Epithelial cell of esophagus (primary cell): Measurements from ENCODE around the gene SRXN1.

ENCODE experiments used
- DNase-seq: peaks from one replicate; pipeline ENCODE4 v3.0.0; 2010; ENCODE audit warnings: low read depth
- H3K4me3 ChIP-seq: 2 replicates; pipeline ENCODE4 v1.5.1; 2011; ENCODE audit warnings: mild to moderate bottlenecking, low read length, control low read depth
- TF ChIP-seq, protein P1 (sequence below): IDR thresholded peaks from 2 replicates; pipeline ENCODE4 v1.5.1; 2011; ENCODE audit warnings: low read depth, mild to moderate bottlenecking, low read length, control low read depth, inconsistent platforms; ENCODE audit not compliant: insufficient read depth; ENCODE audit errors: missing control alignments

Gene SRXN1

DNA sequence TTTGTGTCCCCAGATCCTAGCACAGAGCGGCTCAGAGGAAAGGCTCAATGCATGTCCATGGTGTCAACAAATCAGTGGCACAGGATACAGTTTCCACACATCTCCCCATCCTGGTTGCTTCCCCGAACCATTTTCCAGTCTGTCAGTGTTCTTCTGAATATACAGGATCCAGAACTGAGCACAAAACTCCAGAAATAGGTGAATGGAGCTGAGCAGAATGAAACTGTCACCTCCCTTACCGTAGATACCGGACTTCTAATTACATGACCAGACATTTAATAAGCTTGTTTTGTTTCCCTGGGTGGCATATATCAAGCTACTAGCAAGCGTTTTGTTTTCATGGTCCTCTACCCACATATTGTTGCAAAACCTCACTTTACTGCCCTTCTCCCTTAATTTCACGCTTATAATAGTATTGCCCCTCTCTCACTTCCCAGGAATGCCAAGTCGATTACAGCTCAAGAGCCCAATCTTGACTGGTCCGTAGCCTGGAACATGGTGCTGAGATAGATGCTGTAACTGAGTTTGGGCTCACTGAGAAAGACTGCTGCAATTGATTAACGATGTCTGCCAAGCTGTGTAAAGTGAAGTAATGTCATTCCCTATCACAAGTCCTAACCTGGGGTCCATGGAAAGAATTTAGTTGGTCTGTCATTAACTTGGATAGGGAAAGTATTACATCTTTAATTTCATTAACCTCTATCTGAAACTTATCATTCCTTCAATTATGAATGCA, 34.6 kb upstream of the SRXN1 start:
- no peak overlapping the region for H3K4me3 ChIP-seq
- no peak for DNase-seq
- TF ChIP-seq, protein P1, sequence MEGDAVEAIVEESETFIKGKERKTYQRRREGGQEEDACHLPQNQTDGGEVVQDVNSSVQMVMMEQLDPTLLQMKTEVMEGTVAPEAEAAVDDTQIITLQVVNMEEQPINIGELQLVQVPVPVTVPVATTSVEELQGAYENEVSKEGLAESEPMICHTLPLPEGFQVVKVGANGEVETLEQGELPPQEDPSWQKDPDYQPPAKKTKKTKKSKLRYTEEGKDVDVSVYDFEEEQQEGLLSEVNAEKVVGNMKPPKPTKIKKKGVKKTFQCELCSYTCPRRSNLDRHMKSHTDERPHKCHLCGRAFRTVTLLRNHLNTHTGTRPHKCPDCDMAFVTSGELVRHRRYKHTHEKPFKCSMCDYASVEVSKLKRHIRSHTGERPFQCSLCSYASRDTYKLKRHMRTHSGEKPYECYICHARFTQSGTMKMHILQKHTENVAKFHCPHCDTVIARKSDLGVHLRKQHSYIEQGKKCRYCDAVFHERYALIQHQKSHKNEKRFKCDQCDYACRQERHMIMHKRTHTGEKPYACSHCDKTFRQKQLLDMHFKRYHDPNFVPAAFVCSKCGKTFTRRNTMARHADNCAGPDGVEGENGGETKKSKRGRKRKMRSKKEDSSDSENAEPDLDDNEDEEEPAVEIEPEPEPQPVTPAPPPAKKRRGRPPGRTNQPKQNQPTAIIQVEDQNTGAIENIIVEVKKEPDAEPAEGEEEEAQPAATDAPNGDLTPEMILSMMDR: no peak

DNA sequence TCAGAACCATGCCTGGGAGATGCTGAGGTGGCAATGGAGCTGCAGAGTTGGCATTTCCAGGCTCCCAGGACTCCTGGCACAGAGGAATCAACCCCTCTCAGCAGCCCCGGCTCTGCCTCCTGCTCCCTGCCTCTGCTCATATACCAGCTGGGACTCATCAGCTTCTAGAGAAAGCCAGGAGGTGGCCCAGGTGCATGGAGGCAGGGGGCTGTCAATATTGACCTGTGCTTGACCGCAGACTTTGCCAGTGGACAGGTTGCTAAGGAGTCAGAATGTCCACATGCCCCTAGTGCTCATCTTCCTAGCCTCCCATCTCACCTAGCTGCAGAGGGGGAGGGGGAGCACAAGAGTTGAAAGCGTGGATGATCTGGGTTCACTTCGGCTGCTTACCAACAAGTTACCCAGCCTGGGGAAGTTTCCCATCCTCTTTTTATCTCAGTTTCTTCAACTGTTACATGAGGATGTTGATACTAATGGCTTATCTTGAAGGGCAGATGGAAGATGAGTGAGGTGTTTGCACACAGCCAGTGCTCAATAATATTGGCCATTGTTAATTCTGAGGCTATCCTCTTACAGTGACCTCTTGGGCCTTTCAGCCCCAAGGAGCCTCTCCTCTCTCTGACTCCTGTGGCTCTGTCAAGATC, 31.8 kb upstream of the SRXN1 start:
- TF ChIP-seq, protein P1: no peak
- DNase-seq: no peak
- H3K4me3 ChIP-seq: no peak overlapping the region

DNA sequence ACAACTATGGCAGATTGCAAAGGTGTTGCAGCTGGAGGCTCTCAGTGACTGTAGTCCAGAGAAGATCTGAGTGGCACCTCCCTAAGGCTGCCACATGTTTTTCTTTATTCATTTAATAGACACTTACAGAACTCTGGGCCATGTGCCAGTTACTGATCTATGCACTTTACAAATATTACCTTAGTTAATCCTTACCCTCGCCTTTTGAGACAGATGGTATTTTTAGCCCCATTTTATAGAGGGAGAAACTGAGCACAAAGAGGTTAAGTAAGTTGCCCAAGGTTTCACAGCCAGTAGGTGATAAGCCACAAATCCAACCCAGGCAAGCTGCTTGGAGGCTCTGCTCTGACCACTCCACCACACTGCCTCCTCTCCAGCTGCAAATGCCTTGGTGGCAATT, 29.1 kb upstream of the SRXN1 start:
- TF ChIP-seq, protein P1: no peak
- DNase-seq: no peak
- no peak overlapping the region for H3K4me3 ChIP-seq

DNA sequence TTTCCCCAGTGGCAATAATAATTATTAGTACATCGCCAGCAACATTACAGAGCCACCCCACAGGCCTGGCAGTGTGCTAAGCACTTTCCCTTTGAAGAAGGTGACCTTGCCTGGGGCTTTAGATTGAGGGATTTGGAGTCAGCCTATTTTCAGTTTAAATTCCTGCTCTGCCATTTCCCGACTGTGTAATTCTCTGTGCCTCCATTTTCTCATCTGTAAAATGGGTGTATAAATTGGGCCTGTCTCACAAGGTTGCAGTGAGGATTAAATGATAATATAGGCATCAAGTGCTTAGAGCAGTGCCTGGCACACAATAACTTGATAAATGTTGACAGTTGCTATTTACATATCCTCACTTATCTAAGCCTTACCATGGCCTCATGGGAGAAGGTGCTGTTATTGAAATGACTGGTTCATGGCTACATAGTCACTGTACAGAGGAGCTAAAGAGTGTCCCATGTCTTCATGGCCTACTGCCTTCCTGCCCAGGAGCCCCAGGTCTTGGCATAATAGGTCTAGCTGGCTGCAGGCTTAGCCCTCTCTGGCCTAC, 27.7 kb upstream of the SRXN1 start:
- TF ChIP-seq, protein P1: no peak
- no peak overlapping the region for H3K4me3 ChIP-seq
- no peak for DNase-seq

DNA sequence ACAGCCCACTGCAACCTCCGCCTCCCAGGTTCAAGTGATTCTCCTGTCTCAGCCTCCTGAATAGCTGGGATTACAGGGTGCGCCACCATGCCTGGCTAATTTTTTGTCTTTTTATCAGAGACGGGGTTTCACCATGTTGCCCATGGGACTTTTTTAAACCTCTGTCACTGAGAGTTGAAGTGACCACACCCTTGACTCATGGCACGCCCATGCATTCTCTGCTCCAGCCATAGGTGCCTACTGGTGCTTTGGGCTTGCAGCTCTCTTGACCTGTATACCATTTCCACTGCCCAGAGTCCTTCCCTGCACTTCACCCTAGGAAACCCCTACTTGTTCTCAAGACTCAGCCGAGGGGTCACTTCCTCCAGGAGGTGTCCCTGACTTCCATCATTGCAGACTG, 25.0 kb upstream of the SRXN1 start:
- H3K4me3 ChIP-seq: no peak overlapping the region
- TF ChIP-seq, protein P1: no peak
- no peak for DNase-seq

DNA sequence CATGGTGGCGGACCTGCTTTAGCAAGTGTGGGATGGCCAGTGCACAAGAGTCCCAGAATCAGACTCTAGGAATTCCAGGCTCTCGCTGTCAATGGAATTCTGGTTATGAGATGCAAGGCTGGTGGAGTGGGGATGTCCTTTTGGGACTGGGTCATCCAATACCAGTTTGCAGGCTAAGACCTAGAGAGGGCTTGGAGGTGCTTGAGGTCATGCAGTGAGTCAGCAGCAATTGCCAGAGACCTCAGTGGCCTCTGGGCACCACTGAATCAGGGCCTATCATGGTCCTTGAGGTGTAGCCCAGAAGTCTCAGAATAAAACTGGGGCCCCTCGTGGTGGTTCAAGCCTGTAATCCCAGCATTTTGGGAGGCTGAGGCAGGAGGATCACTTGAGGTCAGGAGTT, 24.0 kb upstream of the SRXN1 start:
- DNase-seq: no peak
- TF ChIP-seq, protein P1: no peak
- H3K4me3 ChIP-seq: no peak overlapping the region
